GM20000 (cell line): Measurements from ENCODE around the gene TEP1.

ENCODE experiments used
- DNase-seq: peaks from one replicate; pipeline ENCODE4 v3.0.0; 2012; ENCODE audit warnings: low spot score
- TF ChIP-seq, protein P1 (sequence below): IDR thresholded peaks from 2 replicates; pipeline ENCODE4 v1.5.1; 2012; ENCODE audit warnings: mild to moderate bottlenecking, control low read depth; ENCODE audit errors: extremely low read depth, missing control alignments

Gene TEP1

GRCh38 chr14:20403521-20403920 lies 9.8 kb downstream of the TEP1 start:
- TF ChIP-seq, protein P1, sequence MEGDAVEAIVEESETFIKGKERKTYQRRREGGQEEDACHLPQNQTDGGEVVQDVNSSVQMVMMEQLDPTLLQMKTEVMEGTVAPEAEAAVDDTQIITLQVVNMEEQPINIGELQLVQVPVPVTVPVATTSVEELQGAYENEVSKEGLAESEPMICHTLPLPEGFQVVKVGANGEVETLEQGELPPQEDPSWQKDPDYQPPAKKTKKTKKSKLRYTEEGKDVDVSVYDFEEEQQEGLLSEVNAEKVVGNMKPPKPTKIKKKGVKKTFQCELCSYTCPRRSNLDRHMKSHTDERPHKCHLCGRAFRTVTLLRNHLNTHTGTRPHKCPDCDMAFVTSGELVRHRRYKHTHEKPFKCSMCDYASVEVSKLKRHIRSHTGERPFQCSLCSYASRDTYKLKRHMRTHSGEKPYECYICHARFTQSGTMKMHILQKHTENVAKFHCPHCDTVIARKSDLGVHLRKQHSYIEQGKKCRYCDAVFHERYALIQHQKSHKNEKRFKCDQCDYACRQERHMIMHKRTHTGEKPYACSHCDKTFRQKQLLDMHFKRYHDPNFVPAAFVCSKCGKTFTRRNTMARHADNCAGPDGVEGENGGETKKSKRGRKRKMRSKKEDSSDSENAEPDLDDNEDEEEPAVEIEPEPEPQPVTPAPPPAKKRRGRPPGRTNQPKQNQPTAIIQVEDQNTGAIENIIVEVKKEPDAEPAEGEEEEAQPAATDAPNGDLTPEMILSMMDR: no peak
- DNase-seq: no peak

- no peak for DNase-seq
- TF ChIP-seq, protein P1: no peak
Observed at GRCh38 chr14:20400965-20401593, 12.2 kb downstream of the TEP1 start.

DNA sequence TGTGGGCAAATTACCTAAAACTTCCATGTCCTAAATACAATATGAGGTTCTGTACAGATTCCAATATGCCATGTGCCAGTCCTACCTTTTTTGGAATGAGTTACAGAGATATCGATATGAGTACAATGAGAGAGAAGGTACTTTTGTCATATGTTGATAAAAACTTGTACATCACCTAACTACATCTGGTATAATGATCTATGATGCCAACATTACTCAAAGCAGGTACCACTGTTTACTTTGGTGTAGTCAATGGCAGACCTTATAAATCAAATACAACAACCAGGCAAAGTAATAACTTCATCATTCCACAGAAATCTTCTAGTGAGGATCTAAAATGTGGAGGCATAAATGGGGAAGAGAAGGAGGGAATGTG lies 12.7 kb downstream of the TEP1 start:
- TF ChIP-seq, protein P1: no peak
- DNase-seq: no peak

GRCh38 chr14:20397511-20397910 lies 15.8 kb downstream of the TEP1 start:
- TF ChIP-seq, protein P1: no peak
- DNase-seq: no peak

GRCh38 chr14:20391505-20391904 lies 21.8 kb downstream of the TEP1 start:
- TF ChIP-seq, protein P1: no peak
- DNase-seq: no peak

DNA sequence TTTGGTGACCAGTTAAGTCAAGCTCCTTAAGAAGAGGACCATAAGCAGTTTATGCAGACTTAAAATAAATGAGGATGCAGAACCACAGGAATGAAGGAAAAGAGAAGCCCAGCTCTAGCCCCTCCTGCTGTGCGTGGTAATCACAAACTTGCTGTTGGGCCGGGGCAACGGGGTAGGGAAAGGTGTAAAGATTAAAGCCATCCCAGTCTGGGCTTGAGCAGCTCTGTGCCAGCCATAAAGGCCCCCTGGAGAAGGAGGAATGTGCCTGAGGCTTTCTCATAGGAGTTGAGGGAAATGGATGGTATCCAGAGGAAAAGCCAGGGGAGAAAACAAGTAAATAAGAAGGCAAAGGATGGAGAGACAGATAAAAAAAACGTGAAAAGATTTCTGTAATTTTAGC lies 25.1 kb downstream of the TEP1 start:
- no peak for DNase-seq
- TF ChIP-seq, protein P1: no peak

DNA sequence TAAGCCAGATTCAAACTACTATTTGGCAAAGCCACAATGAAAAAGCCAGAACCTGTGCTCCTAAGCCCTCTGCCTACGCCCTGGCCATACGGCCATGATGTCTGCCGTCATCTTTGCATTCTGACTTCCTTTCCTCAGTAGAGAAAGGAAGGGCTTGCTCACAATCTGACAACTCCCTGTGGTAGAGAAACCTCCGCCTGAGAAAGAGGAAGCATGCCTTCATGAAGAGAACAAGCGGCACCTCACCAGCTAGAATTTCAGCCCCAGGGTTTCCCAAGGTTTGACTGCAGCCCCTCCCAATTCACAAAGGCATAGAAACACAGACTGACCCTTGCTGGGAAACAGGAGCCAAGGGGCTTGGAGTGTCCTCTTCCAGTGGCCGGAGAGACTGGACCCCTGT lies 25.7 kb downstream of the TEP1 start:
- DNase-seq: peak; percentile 45
- TF ChIP-seq, protein P1: no peak
